ENCODE data around the gene ROBO2.

Gene ROBO2

DNA sequence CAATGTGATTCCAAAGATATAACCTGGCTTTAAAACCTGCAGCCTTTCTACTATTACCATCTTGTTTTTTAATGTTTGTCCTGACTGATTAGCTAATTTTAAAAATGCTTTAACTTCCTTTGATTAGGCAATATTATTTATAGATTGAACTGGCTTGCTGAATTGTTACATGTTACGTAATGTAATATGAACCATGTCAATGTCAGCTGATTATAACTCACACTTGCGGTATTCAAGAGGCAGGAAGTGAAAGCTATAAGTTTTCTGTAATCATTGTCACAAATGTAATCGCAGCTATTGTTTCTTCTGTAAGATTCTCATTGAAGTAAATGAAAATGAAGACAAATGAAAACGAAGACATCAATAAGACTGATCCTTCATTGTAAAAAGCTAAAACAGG is 146.8 kb downstream of the ROBO2 start:
- Histone ChIP-seq H3K27ac (replicated peaks) (no peak overlapping the region), H3K27me3 (ENCODE audit: insufficient read depth, poor library complexity, severe bottlenecking) (no peaks in the 10 kb centered on the region), H3K4me3 (replicated peaks; ENCODE audit: insufficient read depth, low read length) (no peak overlapping the region)
- no peak for TF ChIP-seq POLR2AphosphoS5 (IDR thresholded peaks at IDR 0.05; ENCODE audit: low read depth)
- TF ChIP-seq, protein P1, sequence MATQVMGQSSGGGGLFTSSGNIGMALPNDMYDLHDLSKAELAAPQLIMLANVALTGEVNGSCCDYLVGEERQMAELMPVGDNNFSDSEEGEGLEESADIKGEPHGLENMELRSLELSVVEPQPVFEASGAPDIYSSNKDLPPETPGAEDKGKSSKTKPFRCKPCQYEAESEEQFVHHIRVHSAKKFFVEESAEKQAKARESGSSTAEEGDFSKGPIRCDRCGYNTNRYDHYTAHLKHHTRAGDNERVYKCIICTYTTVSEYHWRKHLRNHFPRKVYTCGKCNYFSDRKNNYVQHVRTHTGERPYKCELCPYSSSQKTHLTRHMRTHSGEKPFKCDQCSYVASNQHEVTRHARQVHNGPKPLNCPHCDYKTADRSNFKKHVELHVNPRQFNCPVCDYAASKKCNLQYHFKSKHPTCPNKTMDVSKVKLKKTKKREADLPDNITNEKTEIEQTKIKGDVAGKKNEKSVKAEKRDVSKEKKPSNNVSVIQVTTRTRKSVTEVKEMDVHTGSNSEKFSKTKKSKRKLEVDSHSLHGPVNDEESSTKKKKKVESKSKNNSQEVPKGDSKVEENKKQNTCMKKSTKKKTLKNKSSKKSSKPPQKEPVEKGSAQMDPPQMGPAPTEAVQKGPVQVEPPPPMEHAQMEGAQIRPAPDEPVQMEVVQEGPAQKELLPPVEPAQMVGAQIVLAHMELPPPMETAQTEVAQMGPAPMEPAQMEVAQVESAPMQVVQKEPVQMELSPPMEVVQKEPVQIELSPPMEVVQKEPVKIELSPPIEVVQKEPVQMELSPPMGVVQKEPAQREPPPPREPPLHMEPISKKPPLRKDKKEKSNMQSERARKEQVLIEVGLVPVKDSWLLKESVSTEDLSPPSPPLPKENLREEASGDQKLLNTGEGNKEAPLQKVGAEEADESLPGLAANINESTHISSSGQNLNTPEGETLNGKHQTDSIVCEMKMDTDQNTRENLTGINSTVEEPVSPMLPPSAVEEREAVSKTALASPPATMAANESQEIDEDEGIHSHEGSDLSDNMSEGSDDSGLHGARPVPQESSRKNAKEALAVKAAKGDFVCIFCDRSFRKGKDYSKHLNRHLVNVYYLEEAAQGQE (IDR thresholded peaks at IDR 0.05; ENCODE audit: insufficient replicate concordance, low read depth), result no peak
- TF ChIP-seq CTCF (IDR thresholded peaks at IDR 0.05; ENCODE audit: insufficient read depth, low read length), result no peak
- TF ChIP-seq GABPA (IDR thresholded peaks at IDR 0.05; ENCODE audit: low read depth), result no peak
- TF ChIP-seq SPI1 (IDR thresholded peaks at IDR 0.05; ENCODE audit: borderline replicate concordance, low read depth), result no peak
- peak in 1 of 2 experiments; percentile 18 for DNase-seq (ENCODE audit: low read depth in 1 of 2, low spot score in 1 of 2)

DNA sequence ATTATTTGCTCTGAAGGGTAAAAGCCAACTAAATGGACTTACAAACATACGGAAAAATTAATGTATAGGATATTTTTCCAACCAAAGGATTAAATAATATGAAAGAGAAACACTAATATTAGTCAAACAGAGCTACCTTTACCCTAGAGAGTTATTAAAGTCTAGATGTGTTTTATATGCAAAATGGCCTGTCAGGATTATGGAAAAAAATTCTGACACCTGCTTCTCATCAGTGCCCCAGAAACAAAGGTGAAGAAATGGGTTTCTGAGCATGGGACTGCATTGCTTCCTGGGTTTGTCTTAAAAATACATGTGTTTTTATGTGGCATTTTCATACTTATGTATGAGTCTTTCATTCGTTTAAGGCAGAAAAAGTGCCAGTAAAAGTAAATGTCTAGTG is 148.3 kb downstream of the ROBO2 start:
- H3K4me3 ChIP-seq (replicated peaks; ENCODE audit: insufficient read depth, low read length), result no peak overlapping the region
- no peak for TF ChIP-seq CTCF (IDR thresholded peaks at IDR 0.05; ENCODE audit: insufficient read depth, low read length)
- TF ChIP-seq, protein P1 (IDR thresholded peaks at IDR 0.05; ENCODE audit: insufficient replicate concordance, low read depth), result no peak
- TF ChIP-seq GABPA (IDR thresholded peaks at IDR 0.05; ENCODE audit: low read depth), result no peak
- no peak for TF ChIP-seq SPI1 (IDR thresholded peaks at IDR 0.05; ENCODE audit: borderline replicate concordance, low read depth)
- TF ChIP-seq POLR2AphosphoS5 (IDR thresholded peaks at IDR 0.05; ENCODE audit: low read depth), result no peak
- no peak overlapping the region for H3K27ac ChIP-seq (replicated peaks)
- no peak for DNase-seq (ENCODE audit: low read depth in 1 of 2, low spot score in 1 of 2)
- H3K27me3 ChIP-seq (ENCODE audit: insufficient read depth, poor library complexity, severe bottlenecking), result no peaks in the 10 kb centered on the region

GRCh38 chr3:77189258-77189657 is 149.4 kb downstream of the ROBO2 start:
- Histone ChIP-seq H3K27me3 (ENCODE audit: insufficient read depth, poor library complexity, severe bottlenecking) (no peaks in the 10 kb centered on the region), H3K4me3 (replicated peaks; ENCODE audit: insufficient read depth, low read length) (no peak overlapping the region), H3K27ac (replicated peaks) (no peak overlapping the region)
- no peak for TF ChIP-seq POLR2AphosphoS5 (IDR thresholded peaks at IDR 0.05; ENCODE audit: low read depth)
- TF ChIP-seq SPI1 (IDR thresholded peaks at IDR 0.05; ENCODE audit: borderline replicate concordance, low read depth), result no peak
- TF ChIP-seq GABPA (IDR thresholded peaks at IDR 0.05; ENCODE audit: low read depth), result no peak
- no peak for TF ChIP-seq CTCF (IDR thresholded peaks at IDR 0.05; ENCODE audit: insufficient read depth, low read length)
- TF ChIP-seq, protein P1 (IDR thresholded peaks at IDR 0.05; ENCODE audit: insufficient replicate concordance, low read depth), result no peak
- DNase-seq (ENCODE audit: low read depth in 1 of 2, low spot score in 1 of 2), result no peak
